HG03103 (cell line): ENCODE data around the gene MAPK11.

ENCODE experiments used
- ATAC-seq: cut with Tn5 transposase; IDR thresholded peaks from one replicate; pipeline ENCODE4 v1.9.1; 2021; ENCODE audit warnings: low read depth; ENCODE audit not compliant: unreplicated experiment

Gene MAPK11

DNA sequence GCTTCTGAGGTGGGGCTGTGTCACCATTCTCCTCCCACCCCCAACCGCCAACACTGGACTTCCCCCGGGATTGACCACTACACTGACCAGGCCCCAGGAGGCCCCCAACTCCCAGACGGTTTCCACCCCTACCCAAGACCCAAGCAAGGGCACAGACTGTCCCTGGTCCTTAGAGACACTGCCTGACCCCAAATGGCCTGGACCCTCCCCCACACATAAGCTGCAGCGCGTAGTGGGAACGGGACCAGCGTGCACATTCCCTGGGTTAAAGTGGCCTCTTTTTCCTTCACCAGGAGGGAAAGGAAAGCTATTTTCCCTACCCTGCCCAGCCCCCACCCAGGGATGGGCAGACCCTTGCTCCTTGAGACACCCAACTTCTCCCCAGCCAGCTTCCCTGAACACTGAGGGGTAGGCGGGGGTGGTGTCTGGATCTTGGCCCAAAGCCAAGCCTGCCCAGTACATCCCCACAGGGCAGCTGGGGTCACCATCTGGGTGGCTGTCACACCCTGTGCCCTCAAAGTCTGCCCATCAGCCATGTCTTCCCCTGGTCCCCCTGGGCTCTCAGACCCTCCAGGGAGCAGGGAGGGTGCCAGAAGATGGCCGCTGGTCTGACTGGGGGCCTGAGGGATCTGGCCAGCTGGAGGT, 7.1 kb downstream of the MAPK11 start:
- ATAC-seq: no peak

DNA sequence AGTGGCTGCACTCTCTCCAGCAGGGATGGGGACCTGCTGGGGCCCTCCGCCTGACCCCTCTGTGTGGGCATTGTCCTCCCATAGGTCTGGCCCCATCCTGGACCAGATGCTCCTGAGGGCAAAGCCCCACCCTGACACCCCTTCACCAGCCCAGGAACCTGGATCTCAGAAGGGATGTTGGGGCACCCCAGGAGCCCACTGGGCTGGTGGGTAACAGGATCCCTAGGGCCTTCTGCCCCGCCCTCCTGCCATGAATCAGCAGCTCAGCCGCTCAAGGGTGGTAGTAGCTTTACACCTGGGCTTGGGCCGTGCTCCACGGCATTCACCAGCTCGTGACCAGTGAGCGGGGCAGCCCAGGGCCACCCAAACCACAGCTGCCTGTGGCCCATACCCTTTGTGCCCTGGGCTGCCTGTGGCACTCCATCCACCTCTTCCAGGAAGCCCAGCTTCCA, 7.7 kb downstream of the MAPK11 start:
- ATAC-seq: no peak

DNA sequence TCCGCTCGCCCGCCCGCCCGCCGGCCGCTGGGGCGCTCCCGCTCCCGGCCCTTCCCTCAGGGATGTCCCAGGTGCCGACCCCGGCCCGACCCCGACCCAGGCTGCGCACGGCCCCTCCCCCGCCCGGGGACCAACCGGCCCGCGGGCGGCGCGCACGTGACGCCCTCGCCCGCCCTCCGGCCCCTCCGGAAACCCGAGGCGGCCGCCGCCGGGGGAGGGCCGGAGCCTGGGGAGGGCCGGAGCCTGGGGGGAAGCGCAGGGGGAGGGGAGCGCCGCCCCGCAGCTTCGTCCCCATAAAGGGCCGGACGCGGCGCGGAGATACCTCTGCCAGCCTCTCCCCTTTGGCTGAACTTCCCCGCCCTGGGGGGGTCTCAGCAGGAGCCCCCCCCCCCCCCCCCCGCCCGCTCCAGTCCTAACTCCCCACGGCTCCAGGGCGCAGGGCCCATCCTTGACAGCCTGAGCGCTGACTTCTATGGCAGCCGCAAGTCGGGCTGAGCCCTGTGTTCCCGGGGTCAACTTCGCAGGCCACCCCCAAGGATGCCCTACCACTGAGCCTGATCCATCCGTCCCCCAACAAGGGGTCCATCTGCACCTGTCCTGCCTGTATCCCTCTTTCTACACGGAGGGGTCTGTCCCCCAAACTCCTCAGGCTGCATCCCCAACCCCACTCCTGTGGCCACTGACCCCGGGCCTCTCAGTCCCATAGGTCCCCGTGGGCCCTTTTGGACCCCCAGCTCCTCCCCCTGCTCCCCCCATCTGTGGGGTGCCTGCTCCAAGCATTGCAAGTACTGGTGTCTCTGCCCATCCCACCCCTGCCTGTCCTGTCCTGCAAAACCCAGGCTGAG, 8.3 kb downstream of the MAPK11 start, which contains the start of gene MAPK12:
Gene MAPK12, minus strand, starts transcription at position 69 of the 845 bp plus-strand sequence. CDS start 174 bp downstream, outside the sequence.
- ATAC-seq: no peak

- ATAC-seq: no peak
Measured at GRCh38 chr22:50260801-50261614, 9.2 kb downstream of the MAPK11 start.

DNA sequence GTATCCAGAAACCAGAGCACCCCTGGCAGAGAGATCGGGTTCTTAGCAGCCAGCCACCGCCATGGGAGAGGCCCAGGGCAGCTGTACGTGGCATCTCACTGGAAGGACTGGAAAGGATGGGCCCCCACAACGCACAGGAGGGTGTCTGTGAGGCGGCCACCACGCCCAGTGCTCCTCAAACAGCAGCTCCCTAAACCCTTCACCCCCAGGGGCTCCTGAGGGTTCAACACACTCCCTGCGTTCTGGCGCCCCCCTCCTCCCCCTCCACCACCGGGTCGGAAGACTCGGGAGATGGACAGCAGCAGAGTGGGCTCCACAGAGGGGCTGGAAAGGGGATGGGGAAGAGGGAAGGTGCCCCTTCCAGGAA, 9.8 kb downstream of the MAPK11 start:
- ATAC-seq: no peak

GRCh38 chr22:50259302-50259701, 10.9 kb downstream of the MAPK11 start:
- ATAC-seq: no peak

DNA sequence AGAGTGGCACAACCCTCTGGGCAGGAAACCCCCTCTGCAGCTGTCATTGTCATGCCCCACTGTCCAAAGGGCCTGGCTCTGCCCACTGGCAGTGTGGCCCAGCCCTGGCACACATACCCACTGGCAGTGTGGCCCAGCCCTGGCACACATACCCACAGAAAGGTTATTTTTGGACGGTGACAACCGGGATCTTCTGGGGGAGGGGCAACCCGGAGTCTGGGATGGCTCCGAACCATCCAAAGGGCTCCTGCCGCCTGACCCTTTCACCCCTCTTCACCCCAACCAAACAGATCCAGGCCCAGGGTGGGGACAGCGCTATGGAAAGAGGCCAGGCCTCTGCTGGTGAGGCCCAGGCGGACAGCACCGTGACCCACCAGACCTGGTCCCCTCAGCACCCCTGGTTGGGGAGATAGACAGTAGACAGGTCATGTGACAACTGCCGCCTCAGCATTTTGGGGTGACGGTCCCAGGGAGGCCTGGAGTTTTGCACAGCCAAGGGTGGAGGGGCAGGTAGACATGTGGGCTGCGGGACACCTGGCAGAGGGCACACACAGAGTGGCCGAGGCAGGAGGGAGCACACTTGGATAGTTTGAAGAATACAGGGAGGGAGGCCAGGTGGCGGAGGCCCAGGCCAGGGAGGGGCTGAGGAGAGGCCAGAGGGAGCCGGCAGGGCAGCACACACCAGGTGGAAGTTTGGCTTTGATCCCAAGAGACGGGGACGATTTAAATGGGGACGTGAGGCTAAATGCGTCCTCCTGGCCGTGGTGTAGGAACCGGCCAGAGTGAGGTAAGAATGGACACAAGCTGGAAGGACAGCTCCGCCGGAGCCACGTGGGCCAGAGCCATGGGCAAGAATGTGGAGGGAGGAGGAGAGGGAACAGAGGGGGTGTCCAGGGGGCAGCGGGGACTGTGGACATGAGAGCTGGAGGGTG, 11.6 kb downstream of the MAPK11 start:
- no peak for ATAC-seq

DNA sequence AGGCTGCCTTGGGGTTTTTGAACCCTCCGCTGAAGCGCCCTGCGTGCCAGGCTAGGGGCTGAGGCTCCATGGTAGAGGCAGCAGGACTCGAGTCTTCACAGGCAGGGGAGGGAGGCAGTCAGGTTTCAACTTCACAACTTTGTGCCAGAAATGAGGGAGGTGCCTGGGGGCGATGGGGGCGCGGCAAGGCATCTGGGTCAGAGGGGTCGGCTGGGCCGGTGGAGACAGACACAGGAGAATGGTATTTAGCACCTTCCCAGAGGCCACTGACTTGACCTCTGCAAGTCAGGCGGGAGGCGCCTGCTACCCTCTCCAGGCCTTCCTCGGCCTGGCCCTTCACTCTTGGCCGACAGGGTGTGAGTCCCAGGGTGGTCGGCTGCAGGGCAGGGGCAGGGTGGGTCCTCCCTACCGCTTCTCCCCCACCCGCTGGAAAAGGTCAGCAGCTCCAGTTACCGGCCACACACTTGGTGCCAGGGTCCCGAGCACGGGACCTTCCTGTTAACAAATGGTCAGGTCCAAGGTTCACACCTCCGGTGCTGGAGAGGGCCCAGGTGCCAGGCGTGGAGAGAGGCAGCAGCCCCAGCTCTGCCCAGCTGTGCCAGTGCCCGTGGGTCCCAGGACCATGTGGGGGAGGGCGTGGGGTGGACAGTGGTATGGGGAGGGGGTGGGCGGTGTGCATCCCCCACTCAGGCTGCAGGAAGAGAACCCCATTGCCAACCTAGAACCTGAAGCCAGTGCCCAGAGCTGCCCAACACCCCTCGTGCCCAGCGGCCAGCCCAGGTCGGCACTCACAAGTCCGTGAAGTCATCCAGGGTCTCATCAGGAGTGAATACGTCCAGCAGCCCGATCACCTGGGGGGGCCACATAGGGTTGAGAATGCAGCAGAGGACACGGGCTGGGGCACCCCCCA, 12.5 kb downstream of the MAPK11 start:
- no peak for ATAC-seq

- ATAC-seq: no peak
Measured at GRCh38 chr22:50257041-50257440, 13.1 kb downstream of the MAPK11 start.

DNA sequence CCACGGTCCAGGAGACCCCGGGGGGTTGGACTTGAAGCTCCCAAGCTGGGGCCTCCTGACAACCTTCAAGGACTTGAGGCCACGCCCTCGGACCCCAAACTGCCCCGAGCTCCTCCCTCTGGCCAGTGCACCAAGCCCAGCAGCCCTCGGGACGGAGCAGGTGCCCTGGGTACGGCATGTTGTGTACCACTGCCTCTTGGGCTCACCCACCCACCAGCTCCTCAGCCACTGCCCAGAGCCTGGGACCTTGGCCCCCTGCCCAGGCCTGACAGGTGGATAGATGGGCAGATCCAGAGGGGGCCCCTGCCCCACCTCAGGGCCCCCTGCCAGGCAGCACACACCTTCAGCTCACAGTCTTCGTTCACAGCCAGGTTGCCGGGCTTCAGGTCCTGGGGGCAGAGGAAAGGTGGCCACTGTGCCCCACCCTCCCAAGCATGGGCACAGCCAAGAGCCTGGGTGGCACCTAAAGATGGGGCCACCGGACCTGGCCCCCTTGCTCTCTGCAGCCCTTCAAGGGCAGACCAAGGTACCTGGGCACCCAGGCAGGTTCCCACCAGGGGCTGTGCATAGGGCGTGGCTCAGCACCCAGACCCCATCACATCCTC, 13.8 kb downstream of the MAPK11 start:
- ATAC-seq: no peak

- ATAC-seq: no peak
Measured at GRCh38 chr22:50255607-50256006, 14.6 kb downstream of the MAPK11 start.

DNA sequence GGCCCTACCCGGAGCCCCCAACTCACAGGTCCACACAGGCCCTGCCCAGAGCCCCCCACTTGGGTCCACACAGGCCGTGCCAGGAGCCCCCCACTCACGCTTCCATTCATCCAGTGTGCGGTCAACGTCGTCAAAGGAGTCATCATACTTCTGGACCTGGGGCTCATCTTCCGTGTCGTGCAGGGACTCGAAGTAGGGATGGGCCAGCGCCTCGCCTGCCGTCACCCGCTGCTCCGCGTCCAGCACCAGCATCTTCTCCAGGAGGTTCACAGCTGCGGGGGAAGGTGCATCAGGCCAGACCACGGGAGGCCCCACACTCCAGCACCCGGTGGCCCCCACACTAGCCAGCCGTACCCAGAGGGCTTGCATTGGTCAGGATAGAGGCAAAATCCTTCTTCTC, 15.1 kb downstream of the MAPK11 start:
- ATAC-seq: no peak

GRCh38 chr22:50253941-50254340, 16.2 kb downstream of the MAPK11 start:
- no peak for ATAC-seq

DNA sequence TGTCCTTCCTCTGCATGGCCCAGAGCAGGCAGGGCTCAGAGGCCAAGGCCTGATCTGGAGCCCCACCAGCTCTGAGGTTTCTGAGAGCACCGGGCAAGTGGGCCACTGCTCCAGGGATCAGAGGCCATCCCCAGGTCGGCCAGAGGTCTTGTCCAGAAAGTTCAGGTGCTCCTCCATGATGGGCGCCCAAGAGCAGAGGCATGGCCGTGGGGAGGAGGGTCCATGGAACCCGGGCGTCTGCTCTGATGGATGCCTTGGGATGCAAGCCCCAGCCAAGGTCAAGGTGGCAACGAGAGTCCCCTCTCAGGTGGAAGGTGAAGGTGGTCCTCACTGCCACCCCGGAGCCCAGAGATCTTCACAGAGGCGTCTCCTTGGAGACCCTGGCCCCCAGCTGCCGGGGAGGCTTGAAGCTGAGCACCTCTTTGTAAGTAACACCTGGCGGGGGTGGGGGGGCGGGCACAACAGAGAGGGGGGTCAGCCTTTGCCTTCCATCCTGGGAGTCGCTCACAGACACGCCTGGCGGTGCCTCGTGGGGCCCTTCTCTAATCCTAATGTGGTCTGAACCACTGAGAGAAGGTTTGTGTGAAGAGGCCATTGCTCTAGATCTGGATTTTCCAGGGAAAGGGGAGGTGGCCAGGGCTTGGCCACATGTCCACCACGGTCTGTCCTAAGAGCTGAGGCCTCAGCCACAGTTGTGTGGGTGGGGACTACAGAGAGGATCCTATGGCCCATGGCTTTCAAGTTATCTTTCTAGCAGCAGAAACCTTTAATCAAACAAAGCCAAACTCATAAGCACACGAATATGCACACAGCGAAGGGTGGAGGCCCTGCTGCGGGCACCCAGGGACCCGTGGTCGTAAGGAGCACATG, 16.9 kb downstream of the MAPK11 start:
- ATAC-seq: no peak

- no peak for ATAC-seq
Measured at GRCh38 chr22:50252082-50253045, 17.8 kb downstream of the MAPK11 start.

GRCh38 chr22:50251477-50252081, 18.6 kb downstream of the MAPK11 start:
- ATAC-seq: no peak
